Osteocyte (in vitro differentiated cells): ENCODE data around the gene MBOAT7. TPM values are rescaled to one million over a fixed set of nuclear protein-coding genes. Genes with fewer than 3 reads are reported as not detected.
"Not testable (repeated sequence)": the region's sequence is repeated elsewhere in the genome, so short reads cannot be mapped to it uniquely, and the experiment has no call there.

Experiments used
- DNase-seq: peaks from one replicate; pipeline ENCODE4 v3.0.0; 2021; ENCODE audit warnings: mixed read lengths; ENCODE audit not compliant: unreplicated experiment; ENCODE audit errors: extremely low spot score
- H3K27ac Mint-ChIP-seq: one replicate; pipeline ENCODE4 v1.8.0; 2021; ENCODE audit warnings: mild to moderate bottlenecking, mixed read lengths; ENCODE audit not compliant: unreplicated experiment
- H3K27me3 Mint-ChIP-seq: one replicate; pipeline ENCODE4 v1.8.0; 2021; ENCODE audit warnings: mixed read lengths; ENCODE audit not compliant: unreplicated experiment
- H3K36me3 Mint-ChIP-seq: one replicate; pipeline ENCODE4 v1.8.0; 2021; ENCODE audit warnings: mixed read lengths; ENCODE audit not compliant: unreplicated experiment
- H3K4me1 Mint-ChIP-seq: one replicate; pipeline ENCODE4 v1.8.0; 2021; ENCODE audit warnings: mixed read lengths; ENCODE audit not compliant: unreplicated experiment
- H3K4me3 Mint-ChIP-seq: one replicate; pipeline ENCODE4 v1.8.0; 2021; ENCODE audit warnings: mild to moderate bottlenecking, moderate library complexity, mixed read lengths; ENCODE audit not compliant: unreplicated experiment
- H3K9me3 Mint-ChIP-seq: one replicate; pipeline ENCODE4 v1.8.0; 2021; ENCODE audit warnings: mixed read lengths; ENCODE audit not compliant: unreplicated experiment
- total RNA-seq: library from RNA; stranded (reverse); gene quantifications from 2 replicates; pipeline ENCODE4 v1.2.1, GENCODE V29; 2021
- TF ChIP-seq, protein P1 (sequence below): fragments of 200-600 bp; sonication (generic); IDR thresholded peaks from 2 replicates; pipeline ENCODE4 v1.5.0; 2021; ENCODE audit warnings: antibody characterized with exemption, mild to moderate bottlenecking, moderate library complexity

MBOAT7 gene
- total RNA-seq, 1 donor from 2014 or later: 85.2 TPM

- H3K27ac Mint-ChIP-seq: no peak overlapping the region
- peaks cover 7% of the 10 kb centered on the region for H3K27me3 Mint-ChIP-seq
- no peak overlapping the region for H3K4me3 Mint-ChIP-seq
Measured at GRCh38 chr19:54218960-54219661, 29.7 kb upstream of the MBOAT7 start.

GRCh38 chr19:54218259-54218658, 28.9 kb upstream of the MBOAT7 start:
- Mint-ChIP-seq H3K27me3 (peaks cover 2% of the 10 kb centered on the region), H3K4me3 (no peak overlapping the region), H3K27ac (no peak overlapping the region), H3K9me3 (no peaks in the 10 kb centered on the region), H3K4me1 (peaks cover 14% of the 10 kb centered on the region), H3K36me3 (no peaks in the 10 kb centered on the region)
- no peak for DNase-seq
- TF ChIP-seq, protein P1, sequence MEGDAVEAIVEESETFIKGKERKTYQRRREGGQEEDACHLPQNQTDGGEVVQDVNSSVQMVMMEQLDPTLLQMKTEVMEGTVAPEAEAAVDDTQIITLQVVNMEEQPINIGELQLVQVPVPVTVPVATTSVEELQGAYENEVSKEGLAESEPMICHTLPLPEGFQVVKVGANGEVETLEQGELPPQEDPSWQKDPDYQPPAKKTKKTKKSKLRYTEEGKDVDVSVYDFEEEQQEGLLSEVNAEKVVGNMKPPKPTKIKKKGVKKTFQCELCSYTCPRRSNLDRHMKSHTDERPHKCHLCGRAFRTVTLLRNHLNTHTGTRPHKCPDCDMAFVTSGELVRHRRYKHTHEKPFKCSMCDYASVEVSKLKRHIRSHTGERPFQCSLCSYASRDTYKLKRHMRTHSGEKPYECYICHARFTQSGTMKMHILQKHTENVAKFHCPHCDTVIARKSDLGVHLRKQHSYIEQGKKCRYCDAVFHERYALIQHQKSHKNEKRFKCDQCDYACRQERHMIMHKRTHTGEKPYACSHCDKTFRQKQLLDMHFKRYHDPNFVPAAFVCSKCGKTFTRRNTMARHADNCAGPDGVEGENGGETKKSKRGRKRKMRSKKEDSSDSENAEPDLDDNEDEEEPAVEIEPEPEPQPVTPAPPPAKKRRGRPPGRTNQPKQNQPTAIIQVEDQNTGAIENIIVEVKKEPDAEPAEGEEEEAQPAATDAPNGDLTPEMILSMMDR: no peak

More at GRCh38 chr19:54218960-54219661, 29.7 kb upstream of the MBOAT7 start:
- Mint-ChIP-seq H3K9me3 (no peaks in the 10 kb centered on the region), H3K36me3 (no peaks in the 10 kb centered on the region), H3K4me1 (peaks cover 14% of the 10 kb centered on the region)
- no peak for DNase-seq
- TF ChIP-seq, protein P1: no peak

DNA sequence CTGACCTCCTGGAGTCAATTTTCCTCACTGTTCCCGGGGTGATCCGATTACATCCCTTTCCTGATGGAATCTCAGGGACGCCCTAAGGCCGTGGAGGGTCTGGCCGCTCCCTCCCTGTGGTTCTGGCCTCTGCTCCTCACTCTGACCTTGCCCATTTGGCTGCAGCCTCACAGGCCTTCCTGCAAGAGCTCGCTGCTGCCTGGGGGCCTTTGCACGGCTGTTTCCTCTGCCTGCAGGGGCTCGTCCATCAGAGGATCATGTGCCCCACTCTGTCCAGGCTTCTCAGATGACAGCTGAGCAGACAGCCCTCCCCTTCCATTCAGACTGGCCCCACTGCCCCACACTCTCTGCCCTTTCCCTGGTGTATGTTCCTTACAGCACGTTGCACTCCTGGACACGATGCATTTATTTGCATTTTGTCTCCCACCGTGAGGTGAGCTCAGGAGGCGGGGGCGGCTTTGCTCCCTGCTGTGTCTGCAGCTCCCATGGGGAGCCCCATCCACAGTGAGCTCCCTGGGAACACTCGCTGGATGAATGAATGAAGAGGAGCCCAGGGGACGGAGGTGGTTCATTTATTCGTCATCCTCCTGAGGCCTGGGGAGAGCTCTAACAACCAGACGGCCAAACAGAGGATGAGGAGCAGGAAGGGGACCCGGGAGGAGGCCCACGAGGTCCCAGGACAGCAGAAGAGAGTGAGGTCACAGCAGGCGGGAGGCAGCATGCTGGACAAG, 28.3 kb upstream of the MBOAT7 start:
- H3K4me3 Mint-ChIP-seq, H3K36me3 Mint-ChIP-seq, H3K27ac Mint-ChIP-seq, H3K27me3 Mint-ChIP-seq, DNase-seq, H3K9me3 Mint-ChIP-seq: not testable (repeated sequence)
- H3K4me1 Mint-ChIP-seq: peaks cover 14% of the 10 kb centered on the region

- H3K27ac Mint-ChIP-seq: peak overlapping the region; percentile 56
- H3K9me3 Mint-ChIP-seq: no peaks in the 10 kb centered on the region
- no peak for DNase-seq
- H3K36me3 Mint-ChIP-seq: no peaks in the 10 kb centered on the region
- no peak overlapping the region for H3K4me3 Mint-ChIP-seq
- peaks cover 14% of the 10 kb centered on the region for H3K4me1 Mint-ChIP-seq
- TF ChIP-seq, protein P1: no peak
- no peaks in the 10 kb centered on the region for H3K27me3 Mint-ChIP-seq
Measured at GRCh38 chr19:54216869-54217268, 27.5 kb upstream of the MBOAT7 start.

DNA sequence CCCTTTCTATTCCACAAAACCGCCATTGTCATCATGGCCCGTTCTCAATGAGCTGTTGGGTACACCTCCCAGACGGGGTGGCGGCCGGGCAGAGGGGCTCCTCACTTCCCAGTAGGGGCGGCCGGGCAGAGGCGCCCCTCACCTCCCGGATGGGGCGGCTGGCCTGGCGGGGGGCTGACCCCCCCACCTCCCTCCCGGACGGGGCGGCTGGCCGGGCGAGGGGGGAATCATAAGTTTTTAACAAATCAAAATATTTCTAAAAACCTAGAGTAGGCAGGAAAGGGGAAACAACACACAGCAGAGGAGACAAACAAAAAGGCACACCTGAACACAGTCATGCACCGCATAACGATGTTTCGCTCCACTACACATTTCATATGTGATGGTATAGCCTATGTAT, 25.4 kb upstream of the MBOAT7 start:
- not testable (repeated sequence) for H3K9me3 Mint-ChIP-seq, H3K36me3 Mint-ChIP-seq, H3K27ac Mint-ChIP-seq, H3K4me3 Mint-ChIP-seq, DNase-seq, H3K27me3 Mint-ChIP-seq
- peaks cover 30% of the 10 kb centered on the region for H3K4me1 Mint-ChIP-seq

GRCh38 chr19:54214217-54214616, 24.8 kb upstream of the MBOAT7 start:
- not testable (repeated sequence) for H3K36me3 Mint-ChIP-seq, H3K27ac Mint-ChIP-seq, H3K27me3 Mint-ChIP-seq, DNase-seq, H3K9me3 Mint-ChIP-seq, H3K4me3 Mint-ChIP-seq
- H3K4me1 Mint-ChIP-seq: peaks cover 35% of the 10 kb centered on the region
